HG03060 (cell line): ENCODE measurements around the gene STK36.

Experiments used
- ATAC-seq: cut with Tn5 transposase; IDR thresholded peaks from one replicate; pipeline ENCODE4 v1.9.1; 2021; ENCODE audit warnings: low read depth, moderate number of reproducible peaks; ENCODE audit not compliant: unreplicated experiment

STK36 gene, protein sequence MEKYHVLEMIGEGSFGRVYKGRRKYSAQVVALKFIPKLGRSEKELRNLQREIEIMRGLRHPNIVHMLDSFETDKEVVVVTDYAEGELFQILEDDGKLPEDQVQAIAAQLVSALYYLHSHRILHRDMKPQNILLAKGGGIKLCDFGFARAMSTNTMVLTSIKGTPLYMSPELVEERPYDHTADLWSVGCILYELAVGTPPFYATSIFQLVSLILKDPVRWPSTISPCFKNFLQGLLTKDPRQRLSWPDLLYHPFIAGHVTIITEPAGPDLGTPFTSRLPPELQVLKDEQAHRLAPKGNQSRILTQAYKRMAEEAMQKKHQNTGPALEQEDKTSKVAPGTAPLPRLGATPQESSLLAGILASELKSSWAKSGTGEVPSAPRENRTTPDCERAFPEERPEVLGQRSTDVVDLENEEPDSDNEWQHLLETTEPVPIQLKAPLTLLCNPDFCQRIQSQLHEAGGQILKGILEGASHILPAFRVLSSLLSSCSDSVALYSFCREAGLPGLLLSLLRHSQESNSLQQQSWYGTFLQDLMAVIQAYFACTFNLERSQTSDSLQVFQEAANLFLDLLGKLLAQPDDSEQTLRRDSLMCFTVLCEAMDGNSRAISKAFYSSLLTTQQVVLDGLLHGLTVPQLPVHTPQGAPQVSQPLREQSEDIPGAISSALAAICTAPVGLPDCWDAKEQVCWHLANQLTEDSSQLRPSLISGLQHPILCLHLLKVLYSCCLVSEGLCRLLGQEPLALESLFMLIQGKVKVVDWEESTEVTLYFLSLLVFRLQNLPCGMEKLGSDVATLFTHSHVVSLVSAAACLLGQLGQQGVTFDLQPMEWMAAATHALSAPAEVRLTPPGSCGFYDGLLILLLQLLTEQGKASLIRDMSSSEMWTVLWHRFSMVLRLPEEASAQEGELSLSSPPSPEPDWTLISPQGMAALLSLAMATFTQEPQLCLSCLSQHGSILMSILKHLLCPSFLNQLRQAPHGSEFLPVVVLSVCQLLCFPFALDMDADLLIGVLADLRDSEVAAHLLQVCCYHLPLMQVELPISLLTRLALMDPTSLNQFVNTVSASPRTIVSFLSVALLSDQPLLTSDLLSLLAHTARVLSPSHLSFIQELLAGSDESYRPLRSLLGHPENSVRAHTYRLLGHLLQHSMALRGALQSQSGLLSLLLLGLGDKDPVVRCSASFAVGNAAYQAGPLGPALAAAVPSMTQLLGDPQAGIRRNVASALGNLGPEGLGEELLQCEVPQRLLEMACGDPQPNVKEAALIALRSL (N-terminal part only)

DNA sequence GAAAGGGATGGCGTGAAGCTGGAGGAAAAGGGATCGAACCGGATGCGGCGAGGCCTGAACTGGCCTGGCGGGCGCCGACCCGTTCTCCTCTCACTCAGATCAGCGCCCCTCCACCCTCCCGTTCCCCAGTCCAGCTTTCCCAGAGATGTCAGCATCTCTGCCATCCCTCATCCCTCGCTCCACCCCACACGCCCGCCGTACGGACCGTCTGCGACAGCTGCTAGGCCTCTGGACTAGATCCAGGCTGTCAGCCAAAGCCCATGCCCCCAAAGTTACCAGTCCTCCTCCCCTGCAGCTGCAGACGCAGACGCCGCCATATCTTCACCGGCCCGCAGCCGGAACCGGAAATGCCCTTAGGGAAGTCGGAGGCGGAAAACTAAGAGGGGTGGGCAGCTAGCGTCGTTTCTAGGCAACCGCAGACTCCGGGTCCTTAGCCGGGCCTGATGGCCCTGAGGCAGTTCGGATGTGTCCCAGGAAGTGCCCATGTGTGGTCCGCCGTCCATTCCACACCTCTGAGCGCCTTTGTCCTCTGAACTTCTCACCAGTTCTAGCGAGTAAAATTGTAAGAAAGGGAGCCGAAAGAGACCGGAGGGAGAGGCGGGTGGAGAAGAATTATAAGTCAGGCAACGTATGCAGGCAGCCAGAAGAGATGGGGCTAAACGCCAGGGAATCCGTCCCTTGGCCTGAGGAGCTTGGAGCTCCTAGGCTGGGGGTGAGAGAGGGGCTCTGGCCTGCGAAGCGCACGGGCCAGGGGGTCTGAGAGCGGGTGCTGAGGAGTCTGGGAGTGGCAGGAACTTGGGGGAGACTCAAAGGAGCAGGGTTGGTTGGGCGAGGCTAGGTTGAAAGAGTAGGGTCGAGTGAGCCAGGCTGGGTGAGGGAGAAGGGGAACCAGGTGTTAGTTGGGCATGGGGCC, at the start of gene STK36, which contains the start of gene RNF25:
STK36 (plus strand) TSS at position 433 of the 913 bp plus-strand sequence. CDS start 744 bp downstream, outside the sequence.
RNF25 (minus strand) TSS at position 349 of the 913 bp plus-strand sequence; CDS start at position 317, 32 bp downstream.
- ATAC-seq, result peak; percentile 79

DNA sequence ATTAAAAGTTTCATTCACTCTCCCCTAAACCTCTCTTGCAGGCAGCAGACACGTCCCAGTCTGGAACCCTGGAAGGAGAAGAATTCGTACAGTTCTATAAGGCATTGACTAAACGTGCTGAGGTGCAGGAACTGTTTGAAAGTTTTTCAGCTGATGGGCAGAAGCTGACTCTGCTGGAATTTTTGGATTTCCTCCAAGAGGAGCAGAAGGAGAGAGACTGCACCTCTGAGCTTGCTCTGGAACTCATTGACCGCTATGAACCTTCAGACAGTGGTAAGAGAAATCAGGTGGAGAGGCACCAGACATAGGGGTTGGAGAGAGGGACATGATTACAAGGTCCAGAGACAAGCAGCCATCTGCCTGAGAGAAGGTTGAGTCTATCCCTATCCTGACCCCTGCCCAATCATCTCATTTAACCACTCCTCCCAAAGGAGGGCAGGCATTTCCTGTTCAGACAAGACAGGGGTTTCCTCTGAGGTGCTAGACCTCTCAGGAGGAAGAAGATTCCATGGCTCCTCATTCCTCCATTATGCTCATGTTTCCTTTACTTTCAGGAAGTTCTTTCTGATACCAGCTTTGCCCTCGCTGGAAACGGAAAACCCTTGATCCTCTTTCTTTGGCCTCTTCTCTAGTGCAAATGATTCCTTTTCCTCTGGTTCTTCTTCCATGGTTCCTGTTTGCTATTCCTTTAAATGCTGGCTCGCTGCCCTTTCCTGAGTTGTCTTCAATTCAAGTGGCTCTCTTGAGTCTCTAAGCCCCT, 49.1 kb upstream of the STK36 start:
- ATAC-seq, result no peak

DNA sequence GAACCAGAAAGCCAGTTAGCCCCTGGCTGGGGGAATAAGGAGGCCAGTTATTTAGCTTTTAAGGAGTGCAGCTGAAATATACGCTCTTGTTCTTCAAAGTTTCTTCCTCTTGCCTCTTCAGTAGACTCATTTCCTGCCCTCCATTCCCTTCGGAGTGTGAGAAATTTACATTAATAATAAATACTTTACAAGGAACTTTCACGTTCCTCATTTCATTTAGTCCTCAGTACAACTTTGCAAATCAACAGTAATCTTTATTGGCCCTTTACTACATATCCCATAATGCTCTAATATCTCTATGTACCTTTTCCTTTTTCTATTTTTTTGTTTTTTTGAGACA, 48.5 kb upstream of the STK36 start:
- ATAC-seq, result no peak

DNA sequence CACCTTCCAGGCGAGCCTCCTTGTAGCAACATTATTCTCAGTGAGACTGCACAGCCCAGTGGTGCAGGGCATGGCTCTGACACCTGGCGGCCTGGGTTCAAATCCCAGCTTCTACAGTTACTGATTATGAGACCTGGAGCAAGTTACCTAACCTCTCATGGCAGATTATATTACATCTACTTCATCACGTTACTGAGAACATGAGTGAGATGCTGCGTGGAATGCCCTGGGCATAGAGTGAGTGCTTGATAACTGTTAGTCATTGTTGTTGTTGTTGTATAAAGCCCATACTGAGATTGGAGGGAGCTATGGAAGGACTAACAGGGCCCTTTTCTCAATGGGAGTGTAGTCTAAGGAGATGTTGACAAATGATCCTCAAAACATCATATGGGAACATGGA, 45.5 kb upstream of the STK36 start:
- ATAC-seq, result no peak

DNA sequence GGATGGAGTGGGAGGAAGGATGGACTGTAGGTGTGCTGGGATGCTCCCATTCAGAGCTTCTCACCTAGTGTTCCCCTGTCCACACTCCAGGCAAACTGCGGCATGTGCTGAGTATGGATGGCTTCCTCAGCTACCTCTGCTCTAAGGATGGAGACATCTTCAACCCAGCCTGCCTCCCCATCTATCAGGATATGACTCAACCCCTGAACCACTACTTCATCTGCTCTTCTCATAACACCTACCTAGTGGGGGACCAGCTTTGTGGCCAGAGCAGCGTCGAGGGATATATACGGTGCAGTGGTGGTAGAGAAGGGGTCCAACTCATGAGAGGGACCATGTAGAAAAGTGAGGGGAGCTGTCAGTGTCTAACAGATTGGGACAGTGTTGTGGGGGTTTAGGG, 43.9 kb upstream of the STK36 start:
- ATAC-seq, result no peak

DNA sequence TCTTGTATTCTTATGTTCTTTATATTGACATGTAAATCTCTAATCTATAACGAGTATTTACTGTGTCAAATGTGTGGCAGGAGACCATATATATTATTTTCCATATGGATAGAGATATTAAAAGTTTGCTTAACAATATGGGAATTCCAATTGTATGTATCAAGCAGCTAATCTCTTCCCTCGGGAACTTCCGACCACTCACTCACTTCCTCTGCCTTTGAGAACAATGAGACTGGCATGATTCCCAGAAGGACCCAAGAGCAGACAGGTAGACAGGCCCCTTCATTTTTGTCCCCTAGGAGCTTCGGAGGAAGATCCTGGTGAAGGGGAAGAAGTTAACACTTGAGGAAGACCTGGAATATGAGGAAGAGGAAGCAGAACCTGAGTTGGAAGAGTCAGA, 40.0 kb upstream of the STK36 start:
- ATAC-seq, result no peak

DNA sequence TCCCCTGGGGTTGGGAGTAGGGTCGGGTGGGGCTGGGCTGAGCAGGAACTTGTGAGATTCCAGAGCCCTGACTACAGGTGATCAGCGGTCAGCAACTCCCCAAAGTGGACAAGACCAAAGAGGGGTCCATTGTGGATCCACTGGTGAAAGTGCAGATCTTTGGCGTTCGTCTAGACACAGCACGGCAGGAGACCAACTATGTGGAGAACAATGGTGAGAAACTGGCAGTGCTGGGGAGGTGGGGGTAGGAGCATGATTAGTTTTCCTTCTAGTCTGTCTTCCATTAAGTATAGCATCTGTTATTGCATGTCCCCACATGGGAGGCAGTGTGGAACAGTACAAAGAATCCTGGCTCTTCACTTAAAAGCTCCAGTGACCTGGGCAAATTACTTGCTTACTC, 36.2 kb upstream of the STK36 start:
- ATAC-seq, result no peak

DNA sequence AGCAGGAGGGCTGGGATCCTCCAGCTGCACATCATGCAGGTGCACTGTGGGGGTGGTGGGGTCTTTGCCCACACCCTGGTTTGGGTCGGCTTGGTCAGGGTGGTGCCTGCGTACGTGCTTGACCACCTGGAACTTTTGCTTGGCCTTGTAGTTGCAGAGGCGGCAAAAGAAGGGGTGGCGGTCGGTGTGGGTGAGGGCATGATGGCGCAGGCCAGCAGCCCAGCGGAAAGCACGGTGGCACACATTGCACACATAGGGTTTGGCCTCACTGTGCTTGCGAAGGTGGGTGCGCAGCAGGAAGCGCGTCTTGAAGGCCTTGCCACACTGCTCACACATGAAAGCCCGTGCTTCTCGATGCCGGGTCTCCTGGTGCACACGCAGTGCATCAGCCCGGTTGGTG, 33.5 kb upstream of the STK36 start:
- ATAC-seq, result no peak

DNA sequence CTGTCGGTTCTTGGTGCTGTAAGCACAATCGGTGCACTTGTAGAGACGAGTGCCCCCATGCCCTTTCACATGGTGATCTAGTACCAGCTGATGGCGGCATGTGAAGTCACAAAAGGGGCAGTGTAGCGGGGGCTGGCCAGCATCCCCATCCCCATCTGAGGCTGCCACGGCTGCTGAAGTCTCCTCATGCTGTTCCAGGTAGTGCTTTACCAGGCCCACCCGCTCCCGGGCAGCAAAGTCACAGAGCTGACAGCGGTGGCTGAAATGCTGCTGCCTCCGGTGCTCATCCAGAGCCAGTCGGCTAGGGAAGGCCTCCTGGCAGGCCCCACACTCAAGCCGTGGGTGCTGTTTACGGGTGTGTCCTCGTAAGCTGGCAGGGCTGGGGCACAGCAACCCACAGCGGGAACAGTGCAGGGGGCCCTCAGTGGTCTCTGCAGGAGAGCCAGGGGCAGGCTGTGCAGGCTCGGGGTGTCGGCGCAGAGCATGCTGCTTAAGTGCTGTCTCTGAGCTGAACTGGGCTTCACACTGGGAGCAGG, 29.7 kb upstream of the STK36 start:
- ATAC-seq, result no peak

DNA sequence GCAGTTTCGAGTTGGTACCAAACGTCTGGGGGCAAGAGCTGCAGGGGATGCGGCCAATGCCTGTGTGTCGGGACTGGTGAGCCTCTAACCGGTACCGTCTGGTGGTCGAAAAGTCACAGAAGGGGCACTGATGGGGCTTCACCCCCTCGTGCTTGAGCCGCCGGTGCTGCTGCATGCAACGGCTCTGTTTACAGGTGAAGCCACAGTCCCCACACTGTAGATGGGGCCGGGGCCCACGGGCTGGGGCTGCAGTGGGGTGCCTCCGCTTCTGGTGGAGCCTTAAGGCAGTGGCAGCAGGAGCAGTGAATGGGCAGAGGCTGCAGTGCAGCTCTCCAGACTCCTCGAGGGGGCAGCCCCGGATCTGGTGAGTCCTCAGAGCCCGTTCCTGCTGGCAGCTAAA, 29.1 kb upstream of the STK36 start:
- no peak for ATAC-seq

DNA sequence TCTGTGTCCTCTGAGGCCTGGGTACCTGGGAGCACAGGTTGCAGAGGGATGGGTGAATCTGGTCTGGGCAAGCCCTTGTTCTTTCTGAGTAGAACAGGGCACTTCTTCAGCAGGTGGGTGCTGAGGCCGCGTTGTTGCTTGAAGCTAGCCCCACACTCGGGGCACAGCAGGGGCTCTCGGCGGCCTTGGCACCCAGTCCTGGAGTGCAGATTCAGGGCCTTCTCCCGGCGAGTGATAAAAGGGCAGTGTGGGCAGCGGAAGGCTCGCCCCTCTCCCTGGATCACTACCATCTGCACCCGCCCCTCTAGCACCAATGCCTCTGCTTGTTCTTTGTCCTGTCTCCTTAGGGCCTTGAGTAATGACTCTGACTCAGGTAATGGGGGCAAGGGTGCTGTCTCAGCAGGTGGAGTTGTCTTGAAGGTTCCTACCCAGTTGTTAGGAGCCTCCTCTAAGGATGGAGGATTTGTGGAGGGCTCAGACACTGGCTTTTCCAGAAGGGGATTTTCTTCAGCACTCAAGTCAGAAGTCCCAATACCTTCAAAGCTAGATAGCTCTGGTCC, 28.1 kb upstream of the STK36 start:
- no peak for ATAC-seq

DNA sequence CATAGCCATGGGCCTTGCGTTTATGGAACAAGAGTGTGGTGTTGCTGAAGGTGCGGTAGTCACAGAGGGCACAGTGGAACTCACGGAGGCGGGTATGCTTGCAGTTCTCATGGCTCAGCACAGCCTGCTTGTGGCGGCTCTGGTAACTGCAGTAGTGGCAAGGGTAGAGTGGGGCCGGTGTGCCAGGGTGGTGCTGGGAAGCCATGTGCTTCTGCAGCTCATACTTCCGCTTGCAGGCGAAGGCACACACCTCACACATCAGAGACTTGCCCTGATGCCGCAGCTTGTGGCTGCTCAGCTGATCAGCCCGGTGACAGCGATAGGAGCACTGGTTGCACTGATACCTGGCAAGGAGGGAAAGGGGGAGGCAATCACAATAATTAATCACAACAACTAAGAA, 27.2 kb upstream of the STK36 start:
- no peak for ATAC-seq

DNA sequence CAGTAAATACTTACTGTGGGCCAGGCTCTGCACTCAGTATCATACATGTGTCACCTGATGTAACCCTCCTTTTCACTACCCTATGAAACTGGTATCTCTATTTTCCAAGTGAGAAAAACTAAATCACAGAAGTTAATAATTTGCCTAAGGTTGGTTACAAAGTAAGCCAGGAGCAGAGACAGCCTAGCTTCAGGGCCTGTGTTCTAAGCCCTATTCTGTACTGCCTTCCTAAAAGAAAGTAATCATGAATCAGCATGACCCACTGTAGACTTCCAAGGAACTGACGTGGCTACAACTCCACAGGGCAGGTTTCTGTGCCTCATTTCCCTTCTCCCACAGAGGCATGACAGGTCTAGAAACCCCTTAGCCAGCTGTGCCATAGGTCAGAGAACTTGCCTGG, 26.8 kb upstream of the STK36 start:
- ATAC-seq, result peak; percentile 44

DNA sequence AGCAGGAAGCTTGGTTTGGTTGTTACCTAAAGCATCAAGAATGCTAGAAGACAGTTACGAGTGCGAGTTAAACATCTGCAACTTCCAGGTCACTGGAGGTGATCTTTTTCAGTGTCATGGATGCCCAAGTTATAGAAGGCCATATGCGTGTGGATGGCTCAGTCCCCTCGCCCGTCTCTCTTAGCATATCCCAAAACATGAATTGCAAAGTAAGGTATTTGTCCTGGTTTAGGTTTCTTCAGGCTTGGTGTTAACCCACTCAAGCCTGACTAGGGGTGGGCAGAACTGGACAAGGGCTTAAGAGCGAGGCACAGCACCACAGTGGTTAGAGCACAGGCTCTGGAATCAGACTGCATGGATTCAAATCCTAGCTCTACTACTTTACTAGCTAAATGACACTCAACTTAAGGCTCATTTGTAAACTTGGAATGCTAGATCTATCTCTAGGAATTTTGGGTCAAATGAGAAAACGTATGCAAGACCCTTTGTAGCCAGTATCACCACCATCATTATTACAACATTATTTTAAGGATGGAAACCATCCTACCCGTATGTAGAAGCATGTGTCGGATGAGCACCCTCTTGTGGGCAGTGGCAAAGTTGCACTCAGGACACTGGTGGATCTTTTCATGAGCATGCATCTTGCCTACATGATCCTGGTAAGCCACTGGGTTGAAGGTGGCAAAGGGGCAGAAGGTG, 23.6 kb upstream of the STK36 start:
- ATAC-seq, result no peak

DNA sequence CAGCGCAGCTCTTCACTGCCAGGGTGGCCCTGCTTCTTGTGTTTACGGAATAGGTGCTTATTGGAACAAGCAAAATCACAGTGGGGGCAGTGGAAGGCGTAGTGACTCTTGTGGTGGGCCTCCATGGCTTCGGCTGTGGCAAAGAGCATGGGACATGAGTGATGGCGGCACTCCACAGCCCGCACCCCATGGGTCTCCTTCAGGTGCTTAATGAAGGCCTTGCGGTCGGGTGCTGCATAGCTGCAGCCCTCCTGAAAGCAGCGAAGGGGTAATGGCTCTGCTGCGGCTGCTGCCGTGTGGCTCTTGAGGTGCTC, 23.1 kb upstream of the STK36 start:
- no peak for ATAC-seq

DNA sequence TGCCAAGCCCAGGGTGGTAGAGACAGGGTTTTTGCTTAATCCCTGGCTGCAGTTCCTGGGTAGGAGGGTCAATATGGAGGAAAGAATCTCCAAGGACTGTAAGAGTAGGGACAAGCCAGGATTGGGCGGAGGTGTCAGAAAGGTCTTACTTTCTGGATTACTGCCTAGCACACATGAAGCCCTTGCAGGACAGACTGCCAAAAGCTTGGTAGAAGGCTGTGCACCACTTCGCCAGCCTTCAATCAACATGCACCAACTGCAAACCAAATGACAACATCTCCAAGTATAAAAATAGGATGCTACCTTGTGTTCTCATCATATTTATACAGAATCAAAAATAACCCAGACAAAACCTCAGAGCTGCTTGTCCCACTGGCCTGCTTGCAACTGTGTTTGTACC, 16.1 kb upstream of the STK36 start:
- no peak for ATAC-seq

DNA sequence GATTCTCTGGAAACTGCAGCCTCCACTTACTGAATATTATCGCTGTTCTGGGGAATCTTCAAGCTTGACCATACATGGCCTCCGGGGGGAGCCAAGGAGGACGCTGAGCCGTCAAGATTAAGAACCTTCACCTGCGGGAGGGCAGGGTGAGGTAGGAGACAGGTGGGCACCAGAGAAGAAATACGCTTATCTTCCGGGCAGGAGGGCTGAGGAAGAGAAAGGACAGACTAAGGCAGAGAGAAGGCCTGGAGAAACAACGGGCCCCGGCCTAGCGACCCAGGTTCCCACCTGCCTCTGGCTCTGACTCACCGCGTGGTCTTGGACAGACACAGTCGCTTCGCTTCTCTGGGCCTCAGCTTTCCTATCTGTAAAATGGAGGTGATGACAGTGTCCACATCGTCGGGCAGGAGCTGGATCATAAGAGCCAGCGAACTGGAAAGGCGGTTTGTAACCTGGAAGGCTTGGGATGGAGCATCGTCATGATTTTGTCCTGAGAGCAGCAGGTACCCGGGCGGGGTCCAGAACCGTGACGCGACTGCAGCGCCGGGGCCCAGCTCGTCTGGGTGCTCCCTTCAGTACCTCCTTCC, 13.1 kb upstream of the STK36 start:
- no peak for ATAC-seq
